Measurements from ENCODE around the gene CEP152. TPM values are rescaled to one million over a fixed set of nuclear protein-coding genes. Genes with fewer than 3 reads are reported as not detected.

Gene CEP152
- total and polyA plus RNA-seq, 4 donors = 0.30 to 9.7 (median 3.5) TPM

- Histone ChIP-seq H3K4me1 (ENCODE audit: control insufficient read depth in 4 of 4, insufficient read depth in 4 of 4, low read length in 3 of 4) (no peaks in the 10 kb centered on the region), H3K4me3 (ENCODE audit: low read depth in 1 of 3, low read length in 3 of 3) (no peak overlapping the region), H3K27me3 (ENCODE audit: control insufficient read depth in 4 of 4, insufficient read depth in 4 of 4, low read length in 3 of 4) (no peaks in the 10 kb centered on the region), H3K9me3 (ENCODE audit: control insufficient read depth in 4 of 4, low read length in 3 of 4) (no peaks in the 10 kb centered on the region), H3K9ac (ENCODE audit: low read depth in 1 of 2, low read length in 2 of 2) (no peak overlapping the region), H3K36me3 (ENCODE audit: control insufficient read depth in 4 of 4, insufficient read depth in 3 of 4, low read depth in 1 of 4, low read length in 3 of 4) (no peaks in the 10 kb centered on the region), H3K27ac (ENCODE audit: low read depth in 1 of 2, low read length in 2 of 2) (no peak overlapping the region)
- 88% methylated on average over 2 of the region's 2 CpGs for whole genome bisulfite sequencing
- DNase-seq (ENCODE audit: low spot score) = no peak
- TF ChIP-seq REST (IDR thresholded peaks at IDR 0.05) = no peak
- TF ChIP-seq GABPA (IDR thresholded peaks at IDR 0.05 in 1 of 2, conservative IDR thresholded peaks at IDR 0.05 in 1 of 2) = no peak
- no peak for TF ChIP-seq ZBTB33 (IDR thresholded peaks at IDR 0.05)
- TF ChIP-seq YY1 (IDR thresholded peaks at IDR 0.05) = no peak
- TF ChIP-seq FOXA1 (IDR thresholded peaks at IDR 0.05) = no peak
- TF ChIP-seq EGR1 (IDR thresholded peaks at IDR 0.05; ENCODE audit: low read depth in 2 of 2) = no peak
- TF ChIP-seq JUND (IDR thresholded peaks at IDR 0.05) = no peak
- no peak for TF ChIP-seq HNF4G (IDR thresholded peaks at IDR 0.05)
- TF ChIP-seq FOXA2 (IDR thresholded peaks at IDR 0.05) = no peak
- no peak for TF ChIP-seq RAD21 (IDR thresholded peaks at IDR 0.05)
- TF ChIP-seq ATF3 (IDR thresholded peaks at IDR 0.05) = no peak
- TF ChIP-seq TAF1 (conservative IDR thresholded peaks at IDR 0.05) = no peak
- no peak for TF ChIP-seq RXRA (IDR thresholded peaks at IDR 0.05)
- TF ChIP-seq MAX (IDR thresholded peaks at IDR 0.05) = no peak
- TF ChIP-seq CTCF (IDR thresholded peaks at IDR 0.05; ENCODE audit: low read depth, low read length, missing input control) = no peak
- TF ChIP-seq NR2F2 (IDR thresholded peaks at IDR 0.05) = no peak
- no peak for TF ChIP-seq HNF4A (conservative IDR thresholded peaks at IDR 0.05)
- TF ChIP-seq SP1 (IDR thresholded peaks at IDR 0.05) = no peak
These were observed 35.3 kb downstream of the CEP152 start for GRCh38 chr15:48775546-48775945.
